Stimulated activated CD4-positive, alpha-beta T cell treated with anti-CD3 and anti-CD28 coated beads, Interleukin-15, amount 100 ng/mL, for 1 hour (primary cell): ENCODE data around the gene UBL3.

ENCODE experiments used
- DNase-seq, 2 donors: peaks; one replicate each; pipeline ENCODE4 v3.0.0-alpha.2; 2020; ENCODE audit warnings: low read depth in 1 of 2, low spot score in 1 of 2

The UBL3 gene

DNA sequence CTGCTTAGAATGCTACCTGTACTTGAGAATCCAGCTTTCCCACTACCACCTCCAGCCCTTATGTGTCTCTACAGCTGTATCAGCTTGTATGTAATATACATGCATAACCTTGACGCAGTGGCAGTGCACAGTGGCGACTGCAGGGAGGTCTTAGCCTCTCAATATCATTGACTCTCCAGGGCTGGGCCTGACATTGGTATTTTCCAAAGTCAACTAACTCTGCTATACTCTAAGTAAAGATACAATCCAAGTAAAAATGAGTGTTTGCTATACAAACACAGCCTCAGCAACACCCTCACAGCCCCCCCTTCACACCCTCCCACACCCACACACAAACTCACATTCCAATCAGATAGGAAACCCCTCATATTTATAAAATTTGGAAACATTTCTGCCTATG is 6.7 kb upstream of the UBL3 start:
- DNase-seq, result no peak

DNA sequence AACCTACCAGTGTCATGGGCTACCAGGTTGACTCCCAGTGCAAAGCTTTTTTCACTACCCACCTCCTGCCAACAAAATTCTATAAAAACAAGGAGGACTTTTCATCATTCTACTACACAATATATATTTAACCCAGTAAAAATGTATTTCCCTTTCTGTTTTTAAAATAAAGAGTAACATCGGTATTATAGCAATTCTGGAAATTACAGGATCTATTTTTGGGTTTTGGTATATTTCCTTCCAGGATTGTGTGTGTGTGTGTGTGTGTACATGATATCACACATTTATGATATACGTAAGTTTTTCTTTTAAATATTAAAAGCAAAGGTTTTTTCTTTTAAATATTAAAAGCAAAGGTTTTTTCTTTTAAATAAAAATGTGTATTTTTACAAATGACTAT is 6.0 kb upstream of the UBL3 start:
- DNase-seq, result no peak

DNA sequence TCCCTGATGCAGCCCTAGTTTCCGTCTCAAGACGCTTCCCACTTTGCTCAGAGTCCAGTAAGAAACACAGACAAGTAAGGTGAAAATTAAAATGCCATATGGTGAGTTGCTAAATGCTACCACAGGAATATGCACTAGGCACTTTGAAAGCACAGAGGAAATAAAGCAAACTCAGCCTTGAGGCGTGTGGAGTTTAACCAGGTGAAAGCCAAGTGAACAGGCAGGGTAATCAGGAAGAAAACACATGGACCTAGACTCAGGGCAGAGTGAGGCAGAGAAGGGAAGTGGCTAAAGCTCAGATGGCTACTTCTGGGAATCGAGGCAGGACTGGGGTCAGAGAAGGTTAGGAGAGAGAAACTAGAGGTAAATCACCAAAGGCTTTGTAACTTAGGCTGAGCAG is 5.4 kb upstream of the UBL3 start:
- no peak for DNase-seq

DNA sequence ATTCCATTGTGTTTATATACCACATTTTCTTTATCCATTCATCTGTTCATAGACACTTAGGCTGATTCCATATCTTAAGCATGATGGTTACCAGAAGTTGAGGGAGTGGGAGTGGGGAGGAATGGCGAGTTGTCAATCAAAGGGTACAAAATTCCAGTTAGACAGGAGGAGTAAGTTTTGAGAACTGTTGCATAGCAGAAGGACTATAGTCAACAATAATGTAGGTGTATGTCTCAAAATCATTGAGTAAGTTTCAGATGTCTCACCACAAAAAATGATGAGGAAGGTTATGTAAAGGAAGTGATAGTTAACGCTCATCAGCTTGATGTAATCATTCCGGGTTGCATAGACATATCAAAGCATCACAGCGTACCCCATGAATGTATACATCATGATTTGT is 4.6 kb upstream of the UBL3 start:
- DNase-seq, result no peak

DNA sequence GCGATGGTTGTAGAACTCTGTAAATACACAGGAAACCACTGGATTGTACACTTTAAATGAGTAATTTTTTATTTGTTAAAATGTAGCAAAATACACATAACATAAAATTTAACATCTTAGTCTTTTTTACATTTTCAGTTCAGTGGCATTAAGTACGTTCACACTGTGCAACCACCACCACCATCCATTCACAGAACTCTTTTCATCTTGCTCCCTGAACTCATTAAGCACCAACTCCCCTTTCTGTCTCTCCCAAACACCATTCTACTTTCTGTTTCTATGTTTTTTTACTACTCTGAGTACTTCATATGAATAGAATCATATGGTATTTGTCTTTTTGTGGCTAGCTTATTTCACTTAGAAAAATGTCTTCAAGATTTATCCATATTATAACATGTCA is 2.7 kb upstream of the UBL3 start:
- no peak for DNase-seq

DNA sequence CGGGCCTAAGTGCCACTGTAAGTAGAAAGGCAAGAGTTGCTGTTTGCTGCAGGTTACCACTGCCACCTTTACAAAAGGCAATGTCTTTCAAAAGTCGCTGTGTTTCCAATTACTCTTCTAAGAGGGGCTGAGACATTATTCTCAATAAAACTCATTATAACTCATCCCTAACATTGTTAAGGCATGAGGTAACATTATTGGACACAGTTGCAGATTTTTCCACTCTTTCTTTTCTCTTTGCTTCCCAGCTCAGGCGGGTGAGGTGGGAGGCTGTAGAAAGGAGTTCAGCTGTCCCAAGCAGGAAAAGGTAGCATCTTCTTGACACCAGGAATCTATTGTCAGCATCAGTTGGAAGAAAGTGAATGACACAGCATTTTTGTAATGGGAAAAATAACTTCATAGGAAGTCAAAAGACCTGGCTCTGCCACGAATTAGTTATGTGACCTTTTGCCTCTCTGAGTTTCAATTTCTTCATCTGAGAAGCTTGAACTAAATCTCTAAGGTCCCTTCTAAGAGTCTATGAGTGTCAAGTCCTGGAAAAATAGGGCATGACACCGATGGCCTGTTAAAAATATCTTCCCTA is 2.1 kb upstream of the UBL3 start:
- DNase-seq, result no peak

DNA sequence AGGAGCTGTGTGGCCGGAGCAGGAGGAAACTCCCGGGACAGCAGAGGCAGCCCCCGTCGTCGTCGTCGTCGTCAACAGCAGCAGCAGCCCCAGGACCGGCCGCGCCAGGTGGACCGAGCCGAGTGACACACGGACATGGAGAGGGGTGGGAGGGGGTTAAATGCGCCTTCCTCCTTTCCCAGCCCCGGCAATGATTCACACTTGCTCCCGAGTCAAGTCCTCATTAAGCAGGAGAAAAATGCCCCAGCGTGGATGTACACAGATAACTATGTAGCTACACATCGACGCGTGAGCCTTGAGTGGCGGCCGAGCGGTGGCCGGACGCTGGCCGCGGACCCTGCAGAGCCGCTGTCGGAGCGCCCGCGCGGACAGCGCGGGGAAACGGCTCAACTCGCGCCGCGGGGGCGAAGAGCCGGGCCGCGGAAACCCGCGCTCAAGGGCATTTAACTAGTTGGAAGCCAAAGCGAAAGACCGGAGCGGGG is 645 bp downstream of the UBL3 start:
- no peak for DNase-seq

DNA sequence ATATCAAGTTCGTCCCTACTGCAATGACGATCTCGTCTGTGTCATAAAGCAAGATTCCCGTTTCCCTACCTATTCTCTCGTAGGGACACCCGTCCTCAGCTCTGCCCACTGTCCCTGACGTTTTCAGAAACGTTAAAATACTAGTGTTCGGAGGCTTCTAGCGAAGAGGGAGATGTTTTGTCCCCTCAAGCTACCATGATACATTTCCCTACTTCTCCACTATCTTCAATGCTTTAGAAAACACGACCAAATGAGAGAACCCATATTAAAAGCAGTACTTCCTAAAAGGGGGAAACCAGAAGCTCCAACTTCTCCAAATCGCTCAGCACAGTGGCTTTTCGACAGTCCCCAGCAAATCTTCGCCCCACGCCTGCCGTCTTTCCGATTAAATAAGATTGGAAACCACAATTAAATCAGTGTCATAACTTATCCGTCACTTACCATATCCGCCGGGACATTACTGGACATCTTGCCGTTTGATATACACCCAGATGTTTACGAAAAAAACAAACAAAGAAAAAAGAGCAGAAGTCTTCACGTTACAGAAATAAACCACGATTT is 1.3 kb downstream of the UBL3 start:
- no peak for DNase-seq

DNA sequence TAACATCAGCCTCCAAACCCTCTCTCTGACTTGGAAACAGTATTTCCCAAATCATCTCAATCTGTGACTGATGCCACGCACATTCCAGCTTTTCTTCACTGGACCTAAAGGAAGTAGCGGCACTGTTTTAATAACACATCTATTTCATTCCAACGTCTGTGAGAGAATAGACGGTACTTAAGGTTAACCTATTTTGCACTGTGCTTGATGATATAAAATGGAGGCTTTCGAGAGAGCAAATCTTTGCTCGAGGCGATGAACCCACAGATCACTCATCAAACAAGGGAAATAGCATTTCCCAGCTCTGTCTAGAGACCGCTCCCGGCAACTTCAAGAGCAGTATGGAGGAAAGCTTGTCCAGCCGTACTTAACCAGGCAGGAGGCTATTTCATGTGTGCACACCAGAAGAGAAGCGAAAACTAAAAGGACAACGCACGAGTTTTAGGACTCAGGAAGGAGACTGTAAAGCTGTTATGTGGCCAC is 2.9 kb downstream of the UBL3 start:
- DNase-seq, result no peak

DNA sequence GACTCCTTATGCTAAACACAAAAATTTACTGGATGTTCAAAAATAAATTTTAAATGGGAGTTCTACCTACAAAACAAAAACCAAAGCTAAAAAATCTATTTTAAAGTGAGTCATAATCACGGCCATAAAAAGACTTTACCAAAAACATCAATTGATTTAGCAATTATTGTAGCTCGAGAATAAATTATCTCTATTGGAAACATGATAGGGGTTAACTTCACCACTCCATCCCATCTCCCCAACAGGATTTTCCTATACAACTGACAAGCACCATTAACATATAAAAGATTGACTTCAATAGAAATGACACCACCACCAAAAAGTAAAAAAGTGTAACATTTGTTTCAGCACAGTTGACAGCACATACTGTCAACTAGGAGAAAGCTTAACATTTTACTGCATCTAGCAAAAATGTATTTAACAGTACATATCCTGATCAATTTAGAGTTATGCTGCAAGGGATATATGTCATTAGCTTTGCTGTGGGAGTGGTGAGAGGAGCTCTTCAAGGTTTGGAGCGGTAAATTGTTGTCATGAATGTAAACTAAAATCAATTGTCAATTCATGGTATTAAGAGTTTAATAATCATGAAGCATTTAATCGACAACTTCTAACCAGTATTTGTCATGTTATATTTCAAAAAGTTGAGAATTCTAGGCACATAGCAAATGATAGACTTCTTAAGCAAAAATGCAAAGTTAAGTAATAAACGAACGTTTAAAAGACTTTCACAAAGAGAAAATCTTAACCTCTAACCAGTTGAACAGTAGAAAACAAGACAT is 3.8 kb downstream of the UBL3 start:
- DNase-seq, result no peak

DNA sequence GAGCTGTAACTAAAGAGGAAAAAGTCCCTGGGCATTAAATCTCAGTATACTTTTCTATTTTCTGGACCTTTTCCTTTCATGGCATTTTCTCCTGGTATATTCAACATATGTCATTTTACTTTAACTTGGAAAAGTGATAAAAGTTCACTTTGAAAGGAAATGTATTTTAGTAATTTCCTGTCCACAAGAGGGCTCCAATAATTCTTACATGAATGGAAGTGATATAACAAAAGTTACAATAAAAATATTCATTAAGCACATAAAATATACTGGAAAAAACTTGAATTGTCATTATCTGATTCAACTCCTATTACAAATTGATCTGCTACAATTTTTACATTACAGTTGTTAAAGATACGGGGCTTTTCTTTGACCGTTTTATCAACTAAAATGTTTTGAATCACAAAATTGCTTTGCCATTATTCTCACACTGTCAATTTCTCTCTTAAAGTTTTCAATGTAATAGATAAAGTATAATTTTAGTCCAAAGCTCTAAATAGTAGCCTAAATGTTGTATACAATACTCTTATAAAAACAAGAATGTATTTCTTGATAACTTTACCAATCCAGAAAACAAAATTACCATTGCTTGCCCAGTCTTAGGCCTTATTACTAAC is 4.9 kb downstream of the UBL3 start:
- no peak for DNase-seq

DNA sequence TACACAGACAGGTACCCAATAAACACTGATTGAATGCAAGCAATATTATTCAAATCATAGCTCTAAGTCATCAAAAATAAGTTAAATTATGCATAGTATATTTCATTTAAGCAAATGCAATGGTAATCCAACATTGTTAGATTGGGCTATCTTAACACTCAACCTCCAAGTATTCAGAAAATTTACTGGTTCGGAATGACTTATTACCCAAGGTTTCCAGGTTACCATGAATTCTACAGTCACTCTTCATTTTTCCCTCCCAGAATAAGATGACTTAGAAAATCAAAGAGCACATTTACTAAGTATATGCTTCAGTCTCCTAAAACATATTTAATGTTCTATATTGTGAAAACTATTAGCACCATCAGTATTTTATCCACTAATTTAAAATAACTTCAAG is 6.0 kb downstream of the UBL3 start:
- no peak for DNase-seq

DNA sequence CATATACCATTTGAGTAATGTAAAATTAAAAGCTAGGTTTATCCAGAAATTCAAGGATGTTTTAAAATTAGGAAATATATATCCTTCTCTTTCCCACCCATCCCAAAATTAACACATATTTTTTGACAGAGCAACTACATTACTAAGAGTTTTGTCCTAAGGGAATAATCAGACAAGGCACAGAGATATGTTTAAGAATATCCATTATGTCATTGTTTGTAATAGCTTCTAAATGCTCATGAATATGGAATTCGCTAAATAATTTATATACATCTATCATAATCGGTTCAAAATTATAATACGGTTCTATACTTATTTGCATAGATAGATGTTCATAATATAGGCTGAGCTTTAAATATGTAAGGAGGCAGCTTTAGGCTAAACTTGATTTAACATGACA is 9.8 kb downstream of the UBL3 start:
- no peak for DNase-seq

DNA sequence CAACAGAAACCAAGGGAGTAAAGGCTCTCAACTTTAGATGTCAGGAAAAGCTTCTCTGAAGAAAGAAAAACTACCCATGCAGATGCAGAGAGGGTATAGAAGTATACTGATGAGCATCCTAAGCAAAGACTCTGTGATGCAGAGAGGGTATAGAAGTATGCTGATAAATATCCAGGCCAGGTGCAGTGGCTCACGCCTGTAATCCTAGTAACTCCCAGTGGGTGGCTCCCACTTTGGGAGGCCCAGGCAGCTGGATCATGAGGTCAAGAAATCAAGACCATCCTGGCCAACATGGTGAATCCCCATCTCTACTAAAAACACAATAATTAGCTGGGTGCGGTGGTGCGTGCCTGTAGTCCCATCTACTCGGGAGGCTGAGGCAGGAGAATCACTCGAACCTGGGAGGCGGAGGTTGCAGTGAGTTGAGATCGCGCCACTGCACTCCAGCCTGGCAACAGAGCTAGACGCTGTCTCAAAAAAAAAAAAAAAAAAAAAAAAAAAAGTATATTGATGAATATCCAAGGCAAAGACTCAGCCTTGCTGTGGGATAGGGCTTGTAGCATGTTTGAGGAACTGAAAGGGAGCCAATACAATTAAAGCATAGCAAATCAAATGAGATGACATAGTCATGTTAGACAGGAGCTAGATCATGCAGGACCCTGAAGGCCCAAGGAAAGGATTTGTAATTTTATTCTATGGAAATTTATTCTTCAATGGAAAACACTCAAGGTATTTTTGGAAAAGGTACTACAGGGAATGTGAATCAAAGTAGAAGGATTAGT is 14.9 kb downstream of the UBL3 start:
- DNase-seq, result no peak

DNA sequence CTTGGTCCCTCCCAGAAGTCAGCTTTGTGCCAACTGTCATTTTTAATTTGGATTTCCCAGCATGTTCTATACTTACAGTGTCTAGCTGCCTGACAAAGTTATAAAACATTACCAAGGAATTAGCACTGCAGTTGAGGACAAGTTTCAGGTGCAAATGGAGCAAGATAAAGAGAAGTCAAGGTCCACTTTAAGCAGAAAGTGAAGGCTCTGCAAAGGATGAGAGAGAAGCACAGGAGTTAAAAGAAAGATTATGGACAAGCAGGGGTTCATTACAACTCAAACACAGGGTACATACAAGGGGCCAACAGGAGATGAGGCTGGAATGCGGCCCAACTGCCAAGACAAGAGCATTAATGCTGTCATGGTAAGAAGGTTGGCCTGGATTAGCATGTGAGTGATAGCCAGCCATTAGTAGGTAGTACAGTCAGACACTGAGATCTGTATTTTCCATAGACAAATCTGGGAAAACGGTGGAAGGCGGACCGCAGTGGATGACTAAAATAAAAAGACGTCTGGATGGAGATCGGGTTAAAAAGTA is 17.6 kb downstream of the UBL3 start:
- DNase-seq, result no peak

DNA sequence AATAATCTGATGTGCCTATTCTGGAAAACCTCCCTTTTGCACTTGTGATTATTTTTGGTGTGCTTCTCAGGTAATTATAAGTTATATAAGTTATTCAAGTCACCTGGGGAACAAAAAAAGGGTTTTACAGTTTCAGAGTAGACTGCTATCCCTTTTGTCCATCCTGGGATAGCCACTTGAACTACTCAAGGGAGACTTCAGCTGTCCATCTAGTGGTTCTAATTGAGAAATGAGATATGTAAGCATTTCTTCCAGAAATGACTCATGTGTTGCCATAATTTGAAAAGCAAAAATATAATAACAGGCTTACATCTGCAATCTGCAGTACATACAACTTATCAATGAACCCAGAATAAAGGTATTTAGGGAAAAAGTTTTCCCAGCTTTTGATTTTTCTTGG is 20.4 kb downstream of the UBL3 start:
- DNase-seq, result no peak

DNA sequence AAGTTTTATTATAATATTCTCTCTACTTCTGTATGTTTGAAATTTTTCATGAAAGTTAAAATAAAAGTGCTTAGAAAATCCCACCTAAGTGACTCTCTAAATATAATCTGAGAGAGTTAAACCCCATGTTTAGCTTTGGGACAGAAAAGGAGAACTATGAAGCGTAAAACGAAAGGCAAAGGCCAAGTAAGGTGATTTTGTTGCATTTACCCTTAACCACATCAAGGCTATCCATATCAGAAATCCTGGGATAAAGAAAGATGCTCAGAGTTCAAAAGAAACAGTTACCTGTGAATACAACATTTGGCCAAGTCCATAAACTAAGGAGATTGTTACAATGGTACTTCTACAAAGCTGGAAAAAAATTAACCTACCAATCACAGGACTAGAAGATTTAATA is 31.3 kb downstream of the UBL3 start:
- DNase-seq, result no peak

DNA sequence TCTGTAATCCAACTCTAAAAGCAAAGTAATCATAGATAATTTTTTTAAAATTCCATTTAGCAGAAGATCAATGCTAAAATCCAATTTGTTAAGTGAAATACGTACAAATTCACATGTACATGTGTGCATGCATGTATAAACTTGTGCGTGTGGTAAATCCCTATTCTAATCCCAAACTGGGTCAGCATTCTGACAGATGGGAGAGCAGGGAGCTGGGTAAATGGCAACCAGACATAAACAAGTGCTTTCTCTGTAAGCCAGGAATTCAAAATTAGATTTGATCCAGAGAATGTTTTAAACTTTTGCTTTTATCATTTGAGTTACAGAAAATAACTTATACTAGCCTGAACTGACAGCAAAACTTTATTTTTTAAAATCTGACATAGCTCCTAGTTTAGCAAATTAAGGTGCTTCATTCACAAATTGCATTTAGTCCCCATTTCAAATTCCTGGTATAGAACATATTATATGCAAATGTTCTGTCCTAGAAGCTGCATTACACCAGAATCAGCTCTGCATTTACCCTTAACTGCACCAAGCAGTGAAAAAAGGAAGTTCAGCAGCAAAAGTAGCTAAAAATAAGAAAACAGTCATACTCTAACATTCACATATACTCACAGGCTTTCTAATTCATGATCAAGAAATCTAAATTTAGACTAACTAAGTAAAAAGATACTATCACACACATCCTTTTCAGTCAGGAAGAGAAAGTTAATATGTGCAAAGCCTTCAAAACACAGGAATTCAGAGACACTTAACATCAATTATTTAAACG is 32.6 kb downstream of the UBL3 start:
- DNase-seq, result no peak

DNA sequence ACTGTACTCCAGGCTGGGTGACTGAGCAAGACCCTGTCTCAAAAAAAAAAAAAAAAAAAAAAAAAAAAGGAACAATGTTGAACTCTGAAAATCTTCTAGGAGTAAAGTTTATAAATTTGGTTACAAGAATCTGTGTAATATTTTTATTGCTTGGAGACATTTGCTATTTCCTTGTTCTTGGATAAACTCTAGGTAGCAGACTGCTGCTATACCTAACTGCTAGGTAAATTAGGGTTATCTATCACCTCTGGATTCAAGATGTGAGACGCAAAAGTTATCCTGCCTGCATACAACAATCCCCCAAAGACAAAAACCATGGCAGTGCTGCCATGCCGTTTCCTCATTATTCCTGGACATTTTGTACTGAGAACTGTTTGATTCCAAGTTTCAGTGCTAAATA is 33.7 kb downstream of the UBL3 start:
- DNase-seq, result no peak

DNA sequence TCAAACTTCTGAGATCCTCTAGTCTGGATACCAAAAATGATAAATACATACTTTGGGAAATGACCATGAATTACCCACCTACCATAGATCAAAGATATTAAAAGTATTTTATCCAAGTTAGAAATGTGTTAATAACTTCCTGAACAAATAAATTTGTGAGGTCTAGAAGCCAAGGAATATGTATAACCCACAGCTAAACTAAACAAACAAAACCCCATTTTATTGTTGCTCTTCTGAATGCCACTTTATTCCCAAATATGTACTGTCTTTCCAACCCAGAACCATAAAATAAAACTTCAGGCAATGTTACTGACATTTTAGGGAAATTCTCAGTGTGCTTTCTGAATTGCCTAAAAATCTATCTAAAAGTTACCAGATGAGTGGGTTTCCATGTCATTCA is 35.1 kb downstream of the UBL3 start:
- no peak for DNase-seq
